HG03575 (cell line): ENCODE data around the gene INMT.

Source experiments
- ATAC-seq: cut with Tn5 transposase; IDR thresholded peaks from one replicate; pipeline ENCODE4 v1.9.1; 2021; ENCODE audit not compliant: unreplicated experiment, insufficient number of reproducible peaks, low FRiP score; ENCODE audit errors: extremely low read depth

INMT gene

DNA sequence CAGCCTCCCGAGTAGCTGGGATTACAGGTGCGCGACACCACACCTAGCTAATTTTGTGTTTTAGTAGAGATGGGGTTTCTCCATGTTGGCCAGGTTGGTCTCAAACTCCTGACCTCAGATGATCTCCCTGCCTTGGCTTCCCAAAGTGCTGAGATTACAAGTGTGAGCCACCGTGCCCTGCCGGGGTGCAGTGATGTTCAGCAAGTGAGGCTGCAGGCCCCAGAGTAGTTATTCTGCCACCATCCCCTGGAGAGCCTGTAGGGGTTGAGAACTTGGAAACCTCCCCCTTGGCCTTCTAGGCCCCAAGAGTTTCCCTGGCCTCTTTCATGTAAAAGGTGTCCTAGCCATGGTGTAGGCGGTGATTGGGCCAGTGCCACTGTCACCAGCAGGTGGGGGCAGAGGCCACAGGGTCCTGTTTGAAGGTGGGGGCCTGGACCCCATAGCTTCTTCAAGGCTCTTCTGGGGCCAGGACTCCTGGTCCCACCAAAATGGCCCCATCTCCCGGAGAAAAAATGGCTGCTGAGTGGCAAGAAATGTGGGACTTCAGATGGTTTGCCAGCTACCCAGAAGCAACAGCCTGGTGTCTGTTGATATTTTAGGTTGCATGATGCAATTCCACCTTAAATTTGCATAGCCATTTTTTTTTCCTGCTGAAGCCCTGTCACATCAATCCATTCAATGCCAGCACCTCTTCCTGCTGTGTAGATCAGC, 25.5 kb upstream of the INMT start:
- ATAC-seq, result no peak

DNA sequence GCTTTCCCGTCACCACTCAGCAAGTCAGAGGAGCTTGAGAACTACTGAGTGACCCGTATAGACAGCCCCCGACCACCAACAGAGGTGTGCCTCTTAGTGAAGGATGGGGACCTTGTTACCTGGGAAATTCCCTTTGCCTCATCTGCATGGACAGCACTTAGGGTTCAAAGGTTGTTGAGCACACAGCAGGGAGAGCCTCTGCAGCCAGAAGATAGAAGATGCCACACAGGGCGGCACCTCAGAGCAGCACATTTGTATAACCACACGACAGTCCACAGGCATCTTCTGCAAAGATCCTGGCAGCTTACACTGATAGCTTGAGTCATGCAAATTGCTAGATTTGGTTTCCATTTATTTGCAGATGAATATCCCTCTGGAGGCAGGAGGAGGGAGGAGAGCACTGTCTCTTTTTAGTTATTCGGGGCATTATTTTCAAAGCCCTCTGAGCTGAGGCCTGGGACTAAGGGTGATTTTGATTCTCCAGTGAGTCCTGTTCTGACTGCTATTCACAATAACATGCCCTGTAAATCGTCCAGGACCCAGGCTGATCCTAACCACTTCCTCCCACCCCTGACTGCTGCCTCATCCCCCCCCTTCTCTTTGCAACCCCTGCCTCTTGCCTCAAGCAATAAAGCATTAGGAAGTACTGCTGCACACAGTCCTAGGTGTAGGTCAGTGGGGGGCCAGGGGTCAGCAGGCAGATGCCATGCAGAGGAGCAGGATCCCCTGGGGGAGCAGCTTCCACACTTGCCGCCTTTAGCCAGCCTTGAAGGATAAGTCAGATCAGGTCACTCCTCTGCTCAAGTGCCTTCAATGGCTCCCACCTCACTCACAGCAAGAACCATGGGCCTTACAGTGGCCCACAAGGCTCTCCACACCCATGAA, 24.6 kb upstream of the INMT start:
- no peak for ATAC-seq

DNA sequence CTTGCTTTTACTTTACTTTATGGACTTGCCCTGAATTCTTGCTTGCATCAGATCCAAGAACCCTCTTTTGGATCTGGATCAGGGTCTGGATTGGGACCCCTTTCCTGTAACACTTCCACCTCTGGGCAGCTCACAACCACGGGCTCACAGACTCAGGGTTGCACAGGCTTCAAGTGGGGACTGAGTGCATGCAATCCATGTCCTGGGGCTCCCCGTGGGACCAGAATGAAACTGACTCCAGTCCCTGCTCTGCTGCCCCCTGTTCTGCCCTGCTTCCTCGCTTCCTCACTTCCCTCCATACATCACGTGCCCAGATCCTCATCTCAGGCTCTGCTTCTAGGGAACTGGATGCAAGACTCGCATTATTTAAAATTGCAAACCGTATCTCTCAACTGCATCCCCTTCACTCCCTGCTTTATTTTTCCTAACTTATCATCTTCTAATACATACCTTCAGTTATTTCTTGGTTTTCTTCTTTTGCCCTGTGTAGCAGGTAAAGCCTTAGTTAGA, 23.3 kb upstream of the INMT start:
- ATAC-seq, result no peak

DNA sequence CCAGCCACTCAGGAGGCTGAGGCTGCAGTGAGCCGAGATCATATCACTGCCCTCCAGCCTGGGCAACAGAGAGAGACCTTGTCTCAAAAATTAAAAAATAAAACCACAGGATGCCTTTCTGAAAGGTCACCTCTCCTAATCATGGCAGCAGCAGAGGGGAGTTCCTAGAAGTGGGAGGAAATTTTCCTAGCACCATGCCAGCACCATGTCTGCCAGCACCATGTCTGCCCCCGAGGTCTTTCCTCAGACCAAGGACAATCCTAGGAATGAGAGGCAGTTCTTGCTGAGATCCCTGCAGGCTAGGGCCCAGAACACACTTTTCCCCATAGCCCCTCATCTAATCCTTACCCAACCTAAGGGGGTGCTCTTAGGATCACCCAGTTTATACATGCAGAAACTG, 22.3 kb upstream of the INMT start:
- no peak for ATAC-seq

DNA sequence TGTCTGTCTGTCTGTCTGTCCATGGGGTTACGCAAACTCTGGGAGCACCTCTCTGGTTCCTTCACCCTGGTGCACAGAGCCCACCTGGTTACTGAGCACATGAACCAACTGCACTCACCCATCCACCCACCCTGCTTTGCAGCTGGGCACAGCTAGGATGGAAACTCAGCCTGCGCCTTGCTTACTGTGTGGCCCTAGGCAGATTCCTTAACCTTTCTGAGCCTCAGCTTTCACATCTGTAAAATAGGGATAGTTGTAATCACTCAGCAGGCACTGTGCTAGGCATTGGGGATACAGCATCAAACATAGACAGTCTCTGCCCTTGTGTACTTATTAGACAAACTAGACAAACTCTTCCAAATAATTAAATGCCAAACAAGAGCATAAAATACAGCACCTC, 21.8 kb upstream of the INMT start:
- no peak for ATAC-seq

DNA sequence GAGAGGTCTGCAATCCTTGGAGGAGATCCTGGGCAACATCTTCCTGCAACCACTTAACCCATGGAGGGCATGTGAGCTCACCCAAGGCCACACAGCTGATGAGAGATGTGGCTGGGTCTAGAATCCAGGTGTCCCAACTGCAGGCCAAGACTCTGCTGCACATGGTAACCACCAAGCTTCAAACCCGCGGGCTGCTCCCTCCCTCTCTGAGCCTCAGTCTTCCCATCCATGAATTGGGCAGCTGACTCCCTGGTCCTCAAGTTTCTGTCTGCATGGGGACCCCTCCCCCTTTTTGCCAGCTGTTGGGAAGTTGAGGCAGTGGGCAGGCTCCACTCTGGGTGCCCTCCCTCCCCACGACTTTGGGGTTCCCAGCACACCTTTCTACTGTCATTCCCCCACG, 20.9 kb upstream of the INMT start:
- ATAC-seq, result no peak

DNA sequence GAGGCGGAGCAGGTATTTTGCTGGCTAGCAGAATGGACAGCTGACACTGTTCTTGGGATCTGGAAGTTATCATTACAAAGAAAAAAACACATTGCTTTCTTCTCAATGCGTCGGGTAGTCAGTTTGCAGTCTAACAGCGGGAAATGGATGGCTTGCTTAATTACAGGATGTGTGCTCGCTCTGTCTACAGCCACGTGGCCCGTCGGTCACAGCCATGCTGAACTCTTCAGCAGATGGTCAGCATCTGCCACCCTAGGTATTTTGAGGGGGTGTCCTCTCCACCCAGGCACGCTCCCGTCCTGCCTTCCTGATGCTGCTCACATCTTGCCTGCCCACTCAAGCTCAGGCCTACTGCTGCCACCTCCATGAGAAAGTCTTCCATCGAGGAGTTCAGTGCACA, 20.4 kb upstream of the INMT start:
- no peak for ATAC-seq

DNA sequence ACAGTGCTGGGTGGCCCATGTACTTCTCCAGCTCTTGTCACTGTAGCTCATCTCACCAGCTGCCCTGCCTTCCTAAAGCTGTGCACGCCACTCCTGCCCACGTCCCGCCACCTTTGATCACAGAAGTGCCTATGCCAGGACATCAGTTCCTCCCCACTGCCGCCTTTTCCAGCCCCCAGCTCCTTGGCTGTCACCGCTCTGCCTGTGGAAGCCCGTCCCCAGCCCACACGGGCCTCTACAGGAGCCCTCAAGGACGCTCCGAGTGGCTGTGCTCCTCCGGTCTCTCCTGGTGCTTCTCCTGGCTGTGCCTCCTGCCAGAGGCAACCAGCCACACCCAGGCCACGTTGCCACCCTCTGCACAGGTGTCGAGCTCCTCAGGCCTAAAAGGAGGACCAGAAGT, 19.3 kb upstream of the INMT start:
- no peak for ATAC-seq

DNA sequence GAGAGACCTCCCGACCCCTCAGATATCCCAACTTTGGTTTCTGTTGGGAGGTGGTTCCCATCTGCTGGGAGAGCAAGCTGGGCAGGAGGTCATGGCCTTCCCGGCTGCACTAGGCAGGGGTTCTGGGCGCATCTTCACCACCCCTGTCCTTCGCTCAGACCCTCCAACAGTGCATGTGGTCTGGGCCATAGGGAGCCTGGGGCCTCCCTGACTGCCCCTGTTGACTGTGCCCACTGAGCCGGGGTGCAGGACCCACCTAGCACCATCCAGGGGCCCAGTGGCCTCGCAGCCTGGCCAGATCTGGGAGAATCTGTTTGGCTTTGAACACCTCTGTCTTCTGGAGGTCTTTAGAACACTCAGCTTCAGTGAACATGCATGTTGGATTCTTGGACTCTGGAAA, 18.7 kb upstream of the INMT start:
- ATAC-seq, result no peak

DNA sequence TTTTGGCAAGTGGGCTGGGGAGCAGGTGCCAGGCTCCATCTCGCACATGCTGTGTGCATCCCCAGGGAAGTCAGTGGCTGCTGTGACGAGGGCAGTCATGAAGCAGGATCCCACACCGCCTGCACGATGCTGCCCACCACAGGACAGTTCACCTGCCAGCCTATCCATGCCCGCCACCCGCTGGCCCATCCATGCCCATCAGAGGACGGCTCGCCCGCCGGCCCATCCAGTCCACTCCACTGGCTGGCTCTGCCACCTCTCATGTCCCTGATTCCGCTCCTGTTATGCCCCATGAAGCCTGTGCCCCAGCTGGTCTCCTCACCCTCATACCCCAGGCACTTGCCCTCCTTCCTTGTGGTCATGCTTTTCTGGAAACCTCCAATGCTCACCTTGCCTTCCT, 18.2 kb upstream of the INMT start:
- ATAC-seq, result no peak

DNA sequence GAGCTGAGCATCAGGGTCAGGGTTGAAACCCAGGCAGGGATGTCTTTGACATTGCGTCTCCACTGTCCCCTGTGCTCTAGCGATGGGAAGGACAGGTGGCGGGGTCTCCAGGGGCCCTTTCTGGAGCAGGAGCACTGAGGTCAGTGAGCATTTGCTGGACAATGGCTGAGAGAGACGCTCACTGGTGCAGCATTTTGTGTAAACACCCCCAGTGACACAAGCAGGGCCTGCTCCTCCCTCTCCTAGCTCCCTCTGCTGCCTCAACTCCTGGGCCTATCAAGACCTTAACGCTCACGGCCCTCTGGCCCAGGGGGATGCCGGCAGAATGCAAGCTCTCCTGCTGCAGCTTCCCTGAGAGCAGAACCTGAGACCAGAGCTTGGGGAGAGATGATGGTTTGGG, 17.4 kb upstream of the INMT start:
- ATAC-seq, result no peak

DNA sequence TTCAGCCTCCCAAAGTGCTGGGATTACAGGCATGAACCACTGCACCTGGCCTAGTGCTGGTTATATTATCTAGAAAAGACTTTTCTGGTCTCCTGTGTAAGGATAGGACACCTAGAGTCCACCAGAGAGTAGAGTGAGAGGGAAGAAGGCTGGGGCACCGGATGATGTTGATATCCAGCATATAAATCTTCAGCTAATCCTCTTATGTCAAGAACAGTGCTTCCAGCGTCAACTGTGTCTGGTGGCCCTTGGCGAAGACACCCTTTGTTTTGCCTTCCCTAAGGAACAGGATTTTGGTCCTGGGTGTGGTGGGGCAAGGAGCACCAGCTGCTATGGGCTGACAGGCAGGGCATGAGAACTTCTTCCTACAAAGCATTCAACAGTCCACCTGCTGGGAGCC, 16.3 kb upstream of the INMT start:
- no peak for ATAC-seq

DNA sequence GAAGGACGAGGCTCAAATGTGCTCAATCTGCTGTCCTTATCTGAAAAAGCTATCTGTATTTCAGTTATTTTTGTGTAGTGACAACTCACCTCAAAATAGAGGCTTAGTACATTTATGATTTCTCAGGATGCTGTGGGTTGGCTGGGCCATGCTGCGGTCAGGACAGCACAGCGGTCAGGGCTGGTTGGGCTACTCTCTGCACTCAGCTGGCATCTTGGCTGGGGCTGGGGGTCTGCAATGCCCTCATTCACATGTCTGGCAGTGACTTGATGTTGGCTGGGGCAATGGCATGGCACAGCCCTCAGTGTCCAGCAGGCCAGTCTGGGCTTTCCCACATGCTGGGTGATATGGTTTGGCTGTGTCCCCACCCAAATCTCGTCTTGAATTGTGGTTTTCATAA, 15.6 kb upstream of the INMT start:
- ATAC-seq, result no peak

DNA sequence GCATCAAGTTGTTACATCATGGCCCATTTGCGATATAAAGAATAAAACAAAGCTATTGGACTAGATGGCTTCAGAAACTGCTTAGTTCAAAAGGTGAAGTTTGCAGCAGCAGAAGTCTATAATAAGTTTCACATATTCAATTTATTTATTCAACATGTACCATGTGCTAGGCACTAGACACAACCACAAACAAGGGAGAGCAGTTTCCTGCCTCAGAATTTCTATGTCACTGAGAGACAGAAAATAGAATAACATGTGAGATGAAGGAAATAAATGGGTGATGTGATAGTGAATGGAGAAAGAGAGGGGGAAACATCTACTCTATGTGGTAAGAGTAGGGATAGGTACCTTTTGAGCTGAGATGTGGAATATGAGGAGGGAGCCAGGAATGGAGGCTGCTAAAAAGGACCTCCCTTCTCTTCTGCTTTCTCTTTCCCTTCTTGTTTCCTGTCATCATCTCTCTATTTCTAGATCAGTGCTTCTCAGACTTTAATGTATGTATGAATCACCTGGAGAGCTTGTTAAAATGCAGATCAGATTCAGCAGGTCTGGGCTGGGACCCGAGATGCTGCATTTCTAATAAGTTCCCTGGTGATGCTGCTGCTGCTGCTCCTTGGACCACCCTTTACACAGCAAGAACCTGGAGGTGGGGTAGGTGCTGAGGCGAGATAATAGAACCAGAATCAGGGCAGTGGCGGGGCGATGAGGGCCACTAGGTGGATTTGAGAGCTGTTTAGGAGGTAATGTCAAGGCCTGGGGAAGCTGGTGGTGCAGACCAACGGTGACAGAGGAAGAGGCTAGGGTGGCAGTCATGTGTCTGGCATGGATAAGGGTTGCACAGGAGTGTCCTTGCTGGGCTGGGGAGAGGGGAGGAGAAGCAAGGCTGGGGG, 13.7 kb upstream of the INMT start:
- ATAC-seq, result no peak

DNA sequence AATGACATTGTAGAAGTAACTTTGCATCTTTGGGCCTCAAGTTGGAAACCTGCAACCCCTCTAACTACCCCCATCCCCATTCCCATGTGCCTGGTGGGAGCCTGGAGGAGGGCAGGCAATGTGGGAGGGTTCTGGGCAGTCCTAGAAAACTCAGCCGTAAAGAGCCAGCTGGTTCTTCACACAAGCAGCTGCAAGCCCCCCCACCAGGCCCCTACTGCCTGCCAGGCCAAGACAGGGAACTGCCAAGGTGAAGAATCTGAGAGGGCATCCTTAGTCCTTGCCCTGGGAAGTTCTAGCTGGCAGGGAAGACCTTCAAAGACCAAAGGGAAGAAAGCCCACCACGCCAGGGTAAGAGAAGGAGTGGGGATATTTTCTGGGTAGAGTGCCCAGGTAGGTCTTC, 12.2 kb upstream of the INMT start:
- ATAC-seq, result no peak

DNA sequence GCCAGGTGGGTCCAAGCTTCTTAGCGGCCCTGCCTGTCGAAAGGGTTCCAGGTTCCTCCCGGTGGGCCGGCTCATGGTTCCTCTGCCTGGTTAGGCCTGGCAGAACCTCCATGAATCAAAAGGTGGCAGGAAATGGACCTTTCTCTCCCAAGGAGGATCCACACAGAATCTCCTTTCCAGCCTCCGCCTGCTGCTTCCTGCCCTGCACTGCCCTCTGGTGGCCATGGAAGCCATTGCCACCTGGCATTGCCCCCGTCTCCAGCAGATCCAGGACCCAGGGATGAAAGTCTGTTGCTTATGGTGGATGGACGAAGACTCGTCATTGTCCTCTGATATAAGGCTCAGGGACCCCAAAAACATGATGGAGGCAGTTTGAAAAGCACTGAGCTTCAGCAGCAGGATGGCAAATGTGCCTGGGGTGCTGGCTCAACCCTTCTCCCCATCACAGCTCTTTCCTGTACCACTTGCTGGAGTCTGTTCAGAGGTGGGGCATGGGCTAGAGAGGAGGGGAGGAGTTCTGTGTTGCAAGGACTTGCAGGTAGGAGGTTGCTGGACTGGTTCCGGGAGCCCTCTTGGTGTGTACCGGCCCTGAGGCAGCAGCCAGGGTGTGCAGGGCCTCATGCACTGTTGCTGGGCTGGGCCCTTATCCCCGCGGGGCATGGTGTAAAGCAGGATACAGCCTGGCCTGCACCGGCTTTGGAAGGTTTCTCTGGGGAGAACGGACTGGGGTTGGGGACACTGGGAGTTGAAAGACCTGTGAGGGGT, 11.3 kb upstream of the INMT start:
- no peak for ATAC-seq

DNA sequence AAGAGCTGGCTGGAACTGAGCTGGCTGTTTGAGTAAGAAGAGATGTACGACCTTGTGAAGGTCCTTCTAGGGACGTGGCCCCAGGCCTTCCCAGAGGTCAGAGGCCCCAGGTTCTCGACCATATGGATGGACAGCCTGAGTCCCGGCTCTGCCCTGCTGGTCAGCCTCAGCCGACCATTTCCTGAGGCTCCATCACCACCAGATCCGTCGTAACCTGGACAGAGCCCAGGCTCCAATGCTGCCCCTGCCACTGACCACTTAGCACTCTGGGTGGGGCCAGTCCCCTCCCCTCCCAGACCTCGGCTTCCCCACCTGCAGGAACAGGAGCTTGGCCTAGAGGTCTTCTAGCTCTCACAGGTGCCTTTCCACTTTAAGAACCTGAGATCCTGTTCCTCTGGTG, 10.6 kb upstream of the INMT start:
- ATAC-seq, result no peak

DNA sequence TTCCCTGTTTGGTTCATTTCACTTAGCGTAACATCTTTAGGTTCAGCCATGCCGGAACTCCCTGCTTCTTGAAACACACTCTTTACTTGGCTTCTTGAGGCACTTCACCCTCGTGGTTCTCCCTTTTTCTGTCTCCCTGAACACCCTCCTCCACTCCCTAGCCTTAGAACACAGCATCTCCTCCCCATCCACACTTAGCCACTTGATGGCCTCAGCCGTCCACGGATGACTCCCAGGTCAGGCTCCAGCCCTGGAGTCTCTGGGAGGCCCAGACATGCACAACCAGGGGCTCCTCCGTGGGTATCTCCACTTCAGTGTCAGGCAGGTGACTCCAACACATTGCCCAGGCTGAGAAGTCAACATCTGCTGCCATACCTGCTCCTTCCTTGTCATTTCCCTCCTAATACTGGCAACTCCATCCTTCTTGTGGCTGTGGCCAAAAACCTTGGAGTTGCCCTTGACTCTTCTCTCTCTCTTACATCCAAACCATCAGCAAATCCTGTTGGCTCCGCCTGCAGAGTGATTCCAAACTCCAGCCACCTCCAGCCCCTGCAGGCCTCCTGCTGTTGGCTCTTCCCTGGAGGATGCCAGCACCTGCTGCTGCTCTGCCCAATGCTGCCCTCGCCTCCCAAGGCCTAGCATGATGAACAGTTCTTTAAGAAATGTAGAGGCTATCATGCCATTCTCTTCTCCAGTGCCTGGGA, 8.4 kb upstream of the INMT start:
- ATAC-seq, result no peak
